ENCODE measurements around the gene KCNJ8.

The KCNJ8 gene

GRCh38 chr12:21715386-21715785 lies 59.1 kb downstream of the KCNJ8 start:
- no peak for DNase-seq (ENCODE audit: low spot score)

All from germinal center (tissue), 1 donor.